Epithelial cell of proximal tubule (primary cell): ENCODE measurements around the gene POU3F2. TPM values are rescaled to one million over a fixed set of nuclear protein-coding genes. Genes with fewer than 3 reads are reported as not detected.

Experiments used
- DNase-seq: peaks from one replicate; pipeline ENCODE4 v3.0.0-alpha.2; 2011; ENCODE audit warnings: low read depth
- H3K4me3 ChIP-seq: 2 replicates; pipeline ENCODE4 v1.5.1; 2011; ENCODE audit warnings: low read depth, mild to moderate bottlenecking, low read length
- total RNA-seq: library from RNA; depleted of rRNA; stranded (reverse); fragments of >200 nt; gene quantifications from 2 replicates; pipeline ENCODE4 v1.2.3, GENCODE V29; 2015
- TF ChIP-seq, protein P1 (sequence below): conservative IDR thresholded peaks from 2 replicates; pipeline ENCODE4 v1.5.1; 2012; ENCODE audit warnings: low read depth, mild to moderate bottlenecking, low read length

Gene POU3F2
- total RNA-seq, 1 donor from 2014 or later, result not detected

DNA sequence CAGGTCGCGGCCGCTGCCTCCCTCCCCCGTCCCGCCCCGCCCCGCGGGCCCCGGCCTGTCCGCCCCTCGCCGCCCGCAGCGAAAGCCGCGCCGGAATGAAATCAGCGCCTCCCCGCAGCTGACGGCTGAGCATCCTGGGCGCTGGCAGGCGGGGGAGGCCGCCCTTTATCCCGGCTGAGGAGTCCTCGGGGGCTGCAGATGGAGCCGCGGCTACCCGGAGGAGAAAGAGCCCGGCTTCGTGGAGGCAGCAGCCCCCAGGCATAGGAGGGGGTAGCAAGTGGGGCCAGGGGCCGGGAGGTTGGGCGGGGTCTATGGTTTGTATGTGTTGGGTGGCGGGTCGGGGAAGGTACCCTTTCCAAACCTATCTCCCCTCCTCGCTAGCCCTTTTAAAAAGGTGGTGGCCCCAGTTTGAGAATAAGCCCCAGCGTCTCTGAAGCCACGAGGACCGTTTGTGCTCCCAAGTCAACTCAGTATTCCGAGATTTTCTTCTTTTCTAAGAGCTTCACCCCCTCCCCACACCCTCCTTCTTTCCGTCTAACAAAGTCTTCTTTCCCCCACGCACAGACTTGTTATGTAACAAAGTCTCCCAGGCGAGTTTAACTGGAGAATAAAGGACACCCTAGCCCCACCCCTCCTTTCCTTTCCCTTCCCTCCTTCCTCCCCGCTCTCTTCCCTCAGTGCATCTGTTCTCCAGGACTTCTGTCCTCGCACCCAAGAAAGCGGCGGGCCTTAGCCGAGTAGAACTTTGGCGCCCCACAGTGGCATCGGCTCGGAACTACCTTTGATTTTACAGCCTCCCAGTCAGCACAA is 11.0 kb downstream of the POU3F2 start:
- no peak for DNase-seq
- H3K4me3 ChIP-seq, result no peak overlapping the region
- TF ChIP-seq, protein P1, sequence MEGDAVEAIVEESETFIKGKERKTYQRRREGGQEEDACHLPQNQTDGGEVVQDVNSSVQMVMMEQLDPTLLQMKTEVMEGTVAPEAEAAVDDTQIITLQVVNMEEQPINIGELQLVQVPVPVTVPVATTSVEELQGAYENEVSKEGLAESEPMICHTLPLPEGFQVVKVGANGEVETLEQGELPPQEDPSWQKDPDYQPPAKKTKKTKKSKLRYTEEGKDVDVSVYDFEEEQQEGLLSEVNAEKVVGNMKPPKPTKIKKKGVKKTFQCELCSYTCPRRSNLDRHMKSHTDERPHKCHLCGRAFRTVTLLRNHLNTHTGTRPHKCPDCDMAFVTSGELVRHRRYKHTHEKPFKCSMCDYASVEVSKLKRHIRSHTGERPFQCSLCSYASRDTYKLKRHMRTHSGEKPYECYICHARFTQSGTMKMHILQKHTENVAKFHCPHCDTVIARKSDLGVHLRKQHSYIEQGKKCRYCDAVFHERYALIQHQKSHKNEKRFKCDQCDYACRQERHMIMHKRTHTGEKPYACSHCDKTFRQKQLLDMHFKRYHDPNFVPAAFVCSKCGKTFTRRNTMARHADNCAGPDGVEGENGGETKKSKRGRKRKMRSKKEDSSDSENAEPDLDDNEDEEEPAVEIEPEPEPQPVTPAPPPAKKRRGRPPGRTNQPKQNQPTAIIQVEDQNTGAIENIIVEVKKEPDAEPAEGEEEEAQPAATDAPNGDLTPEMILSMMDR, result peak; percentile 93

DNA sequence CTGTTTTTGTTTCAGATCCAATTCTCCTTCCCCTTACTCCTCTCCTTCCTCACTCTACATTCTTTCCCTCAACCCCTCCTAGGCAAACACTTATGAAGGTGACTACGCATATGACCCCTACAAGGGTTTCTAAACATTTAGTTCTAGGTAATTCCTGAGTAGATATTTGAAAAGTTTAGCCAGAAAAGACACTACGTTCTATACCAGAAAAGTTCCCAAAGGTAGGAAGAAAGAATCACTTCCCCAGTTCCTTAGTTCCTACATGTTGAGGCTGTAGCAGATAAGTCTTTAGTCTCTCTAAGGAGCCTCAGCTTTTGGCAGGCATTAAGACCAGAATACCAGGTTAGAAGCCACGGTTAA is 11.6 kb downstream of the POU3F2 start:
- DNase-seq, result no peak
- H3K4me3 ChIP-seq, result no peak overlapping the region
- TF ChIP-seq, protein P1, result no peak

DNA sequence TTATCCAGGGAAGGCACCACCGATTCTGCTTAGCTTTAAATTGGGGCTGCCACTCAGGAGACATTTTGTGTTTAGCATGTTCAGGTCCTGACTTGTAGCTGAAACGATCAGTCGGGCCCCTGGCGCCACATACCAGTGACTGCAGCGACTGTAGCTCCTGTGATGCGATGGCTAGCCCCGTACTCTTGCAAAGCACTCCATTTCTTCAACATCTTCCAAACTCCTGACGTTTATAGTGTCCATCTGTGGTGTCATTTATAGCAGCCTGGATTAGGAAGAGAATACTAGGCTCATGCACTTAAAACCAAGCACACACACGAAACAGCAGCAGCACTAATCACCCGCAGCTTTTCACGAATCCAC is 13.0 kb downstream of the POU3F2 start:
- no peak for DNase-seq
- TF ChIP-seq, protein P1, result no peak
- H3K4me3 ChIP-seq, result no peak overlapping the region

DNA sequence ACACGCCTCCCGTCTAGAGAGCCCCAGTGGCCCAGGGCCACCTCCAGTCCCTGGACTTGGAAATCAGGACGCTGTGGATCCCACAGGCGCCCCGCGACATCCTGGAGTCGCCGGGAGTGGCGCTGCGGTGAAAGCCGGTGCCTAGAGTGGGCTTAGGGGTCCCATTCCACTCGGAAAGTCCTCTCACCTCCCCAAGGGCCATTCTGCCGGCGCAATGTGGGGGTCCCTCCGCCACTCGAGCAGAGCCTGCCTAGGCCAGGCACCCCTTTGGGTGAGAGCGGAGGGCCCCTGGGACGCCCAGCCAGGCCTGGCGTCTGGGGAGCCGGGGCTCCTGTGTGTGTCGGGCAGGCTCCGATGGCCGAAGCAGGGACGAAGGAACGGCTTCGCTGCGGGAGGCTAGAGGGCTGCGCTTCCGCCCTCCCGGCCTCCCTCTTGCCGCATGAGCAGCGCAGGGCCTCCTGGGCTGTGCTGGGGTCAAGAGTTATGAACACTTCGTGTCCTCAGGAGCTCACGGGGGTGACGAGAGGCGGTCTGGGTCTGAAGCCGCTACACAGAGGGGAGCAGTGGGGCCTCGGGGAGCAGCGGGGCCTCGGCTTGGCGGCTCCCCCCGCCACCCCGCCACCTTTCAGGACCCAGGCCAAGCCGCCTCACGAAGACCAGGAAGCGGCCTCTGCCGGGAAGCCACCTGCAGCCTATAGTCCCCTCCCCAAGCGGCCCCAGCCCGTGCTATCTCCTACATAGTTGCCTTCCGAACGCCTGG is 13.6 kb downstream of the POU3F2 start:
- TF ChIP-seq, protein P1, result no peak
- H3K4me3 ChIP-seq, result peak overlapping the region; percentile 20
- no peak for DNase-seq

DNA sequence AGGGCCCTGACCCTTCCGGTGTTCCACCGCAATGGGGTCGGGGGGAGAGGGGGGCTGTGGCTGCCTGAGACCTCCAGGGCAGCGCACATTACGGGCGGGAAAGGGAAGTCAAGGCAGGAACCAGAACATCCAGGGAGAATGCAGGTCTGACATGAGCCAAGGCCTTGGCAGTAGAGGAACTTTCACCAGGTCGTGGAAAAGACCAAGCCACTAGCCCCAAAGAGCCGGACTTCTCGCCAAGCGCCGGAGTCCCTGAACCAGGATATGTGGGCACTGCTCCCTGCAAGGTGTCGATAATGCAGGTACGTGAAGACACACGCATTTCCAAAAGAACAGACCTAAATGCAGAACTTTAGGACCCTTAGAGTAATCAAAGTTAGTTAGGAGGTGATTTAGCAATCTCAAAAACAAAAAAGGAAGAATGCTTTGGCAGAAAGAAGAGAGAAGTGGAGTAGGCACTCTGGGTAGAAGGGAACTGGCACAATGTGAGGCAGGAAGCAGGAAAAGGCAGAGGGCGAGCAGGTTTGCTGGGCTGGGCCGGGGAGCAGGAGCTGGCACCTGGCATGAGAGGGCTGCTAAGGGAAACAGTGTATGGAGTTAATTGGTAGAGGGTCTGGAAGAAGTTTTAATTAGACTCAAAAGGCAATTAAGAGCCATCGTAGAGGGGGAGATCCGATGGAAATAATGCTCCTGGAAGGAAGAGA is 14.3 kb downstream of the POU3F2 start:
- H3K4me3 ChIP-seq, result no peak overlapping the region
- TF ChIP-seq, protein P1, result no peak
- no peak for DNase-seq

DNA sequence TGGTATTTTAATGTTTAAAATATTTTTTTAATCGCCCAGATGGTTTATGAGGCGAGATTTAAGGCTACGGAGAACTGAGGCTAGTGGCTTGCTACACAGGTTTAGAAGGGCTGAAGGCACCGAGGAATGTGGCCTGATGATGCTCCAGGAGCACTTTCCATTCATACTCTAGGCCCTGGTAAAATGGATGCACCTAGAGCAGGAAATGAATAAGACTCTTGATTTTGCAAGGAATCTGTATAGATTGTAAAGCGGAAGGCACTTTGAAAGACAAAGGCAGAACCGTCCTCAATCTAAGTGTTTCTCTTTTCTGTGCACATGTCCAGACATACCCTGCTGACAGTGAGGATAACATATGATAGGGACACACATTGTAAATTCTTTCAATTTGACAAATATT is 30.1 kb downstream of the POU3F2 start:
- H3K4me3 ChIP-seq, result no peak overlapping the region
- no peak for DNase-seq
- TF ChIP-seq, protein P1, result no peak
